Rectal smooth muscle tissue (tissue), 1 donor: Measurements from ENCODE around the gene CERS6.
"Not testable (repeated sequence)": the region's sequence is repeated elsewhere in the genome, so short reads cannot be mapped to it uniquely, and the experiment has no call there.

Experiments
- H3K27ac ChIP-seq: one replicate; pipeline ENCODE4 v1.7.0; 2013; ENCODE audit warnings: low read depth, low read length, inconsistent platforms
- H3K27me3 ChIP-seq: one replicate; pipeline ENCODE4 v1.7.0; 2013; ENCODE audit warnings: low read length; ENCODE audit not compliant: control insufficient read depth, insufficient read depth
- H3K36me3 ChIP-seq: one replicate; pipeline ENCODE4 v1.7.0; 2013; ENCODE audit warnings: low read length; ENCODE audit not compliant: control insufficient read depth, insufficient read depth
- H3K4me1 ChIP-seq: one replicate; pipeline ENCODE4 v1.7.0; 2013; ENCODE audit warnings: low read length; ENCODE audit not compliant: control insufficient read depth, insufficient read depth
- H3K4me3 ChIP-seq: one replicate; pipeline ENCODE4 v1.7.0; 2013; ENCODE audit warnings: low read length
- H3K9ac ChIP-seq: one replicate; pipeline ENCODE4 v1.7.0; 2013; ENCODE audit warnings: low read length

The CERS6 gene, protein sequence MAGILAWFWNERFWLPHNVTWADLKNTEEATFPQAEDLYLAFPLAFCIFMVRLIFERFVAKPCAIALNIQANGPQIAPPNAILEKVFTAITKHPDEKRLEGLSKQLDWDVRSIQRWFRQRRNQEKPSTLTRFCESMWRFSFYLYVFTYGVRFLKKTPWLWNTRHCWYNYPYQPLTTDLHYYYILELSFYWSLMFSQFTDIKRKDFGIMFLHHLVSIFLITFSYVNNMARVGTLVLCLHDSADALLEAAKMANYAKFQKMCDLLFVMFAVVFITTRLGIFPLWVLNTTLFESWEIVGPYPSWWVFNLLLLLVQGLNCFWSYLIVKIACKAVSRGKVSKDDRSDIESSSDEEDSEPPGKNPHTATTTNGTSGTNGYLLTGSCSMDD

DNA sequence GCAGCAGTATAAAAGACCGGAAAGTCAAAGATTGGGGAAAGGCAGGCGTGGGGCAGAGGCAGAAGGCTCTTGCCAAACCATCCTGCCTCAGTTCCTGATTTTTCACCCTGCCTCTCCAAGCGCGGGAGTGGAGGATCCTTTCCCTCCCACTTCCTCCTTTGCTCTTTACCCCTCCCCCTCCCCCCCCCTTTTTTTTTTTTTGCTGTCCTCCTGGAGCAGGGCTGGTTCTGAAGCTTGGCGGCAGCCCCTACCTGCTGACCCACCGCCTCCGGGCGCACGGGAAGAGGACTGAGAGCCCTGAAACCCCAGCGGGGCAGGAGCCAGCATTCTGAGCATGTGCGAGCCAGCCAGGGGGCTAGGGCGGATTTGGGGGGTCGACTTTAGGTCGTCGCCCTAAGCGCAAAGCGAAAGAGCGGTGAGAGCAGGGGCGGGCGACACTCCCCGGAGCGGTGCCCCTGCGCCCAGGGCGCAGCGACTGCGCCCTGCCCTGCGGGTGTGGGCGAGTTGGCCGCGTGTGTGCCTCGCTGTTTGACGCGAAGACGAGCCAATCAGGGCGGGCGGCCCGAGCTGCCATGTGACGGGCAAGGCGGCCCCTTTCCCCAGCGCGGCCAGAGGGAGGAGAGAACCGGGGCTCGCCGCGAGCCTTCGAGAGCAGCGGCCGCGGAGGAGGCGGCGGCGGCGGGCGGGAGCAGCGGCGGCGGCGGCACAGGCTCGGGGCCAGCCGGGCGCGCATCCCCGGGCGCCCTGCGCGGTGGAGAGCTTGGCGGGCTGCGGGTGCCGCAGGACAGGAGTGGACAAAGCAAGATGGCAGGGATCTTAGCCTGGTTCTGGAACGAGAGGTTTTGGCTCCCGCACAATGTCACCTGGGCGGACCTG, at the start of gene CERS6:
Gene CERS6, plus strand, starts transcription at position 628 of the 876 bp plus-strand sequence. Its CDS starts 177 bp downstream, at position 805.
- H3K4me1 ChIP-seq, result no peaks in the 10 kb centered on the region
- peak within 1 kb of the TSS; percentile 56 for H3K27ac ChIP-seq
- peak within 1 kb of the TSS; percentile 51 for H3K9ac ChIP-seq
- H3K27me3 ChIP-seq, result no peaks in the 10 kb centered on the region
- peak within 1 kb of the TSS; percentile 98 for H3K4me3 ChIP-seq
- H3K36me3 ChIP-seq, result no peaks in the 10 kb centered on the region

DNA sequence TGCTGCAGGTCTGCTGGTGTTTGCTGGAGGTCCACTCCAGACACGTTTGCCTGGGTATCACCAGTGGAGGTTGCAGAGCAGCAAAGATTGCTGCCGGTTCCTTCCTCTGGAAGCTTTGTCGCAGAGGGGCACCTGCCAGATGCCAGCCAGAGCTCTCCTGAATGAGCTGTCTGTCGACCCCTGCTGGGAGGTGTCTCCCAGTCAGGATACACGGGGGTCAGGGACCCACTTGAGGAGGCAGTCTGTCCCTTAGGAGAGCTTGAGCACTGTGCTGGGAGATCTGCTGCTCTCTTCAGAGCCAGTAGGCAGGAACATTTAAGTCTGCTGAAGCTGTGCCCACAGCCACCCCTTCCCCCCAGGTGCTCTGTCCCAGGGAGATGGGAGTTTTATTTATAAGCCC, 43.8 kb upstream of the CERS6 start:
- not testable (repeated sequence) for H3K27me3 ChIP-seq, H3K9ac ChIP-seq, H3K4me1 ChIP-seq, H3K4me3 ChIP-seq, H3K27ac ChIP-seq, H3K36me3 ChIP-seq

DNA sequence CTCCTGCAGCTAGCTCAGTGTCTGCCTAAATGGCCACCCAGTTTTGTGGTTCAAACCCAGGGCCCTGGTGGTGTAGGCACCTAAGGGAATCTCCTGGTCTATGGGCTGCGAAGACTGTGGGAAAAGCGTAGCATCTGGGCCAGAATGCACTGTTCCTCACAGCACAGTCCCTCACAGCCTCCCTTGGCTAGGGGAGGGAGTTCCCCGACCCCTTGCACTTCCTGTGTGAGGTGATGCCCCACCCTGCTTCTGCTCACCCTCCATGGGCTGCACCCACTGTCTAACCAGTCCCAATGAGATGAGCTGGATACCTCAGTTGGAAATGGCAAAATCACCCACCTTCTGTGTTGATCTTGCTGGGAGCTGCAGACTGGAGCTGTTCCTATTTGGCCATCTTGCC, 43.0 kb upstream of the CERS6 start:
- not testable (repeated sequence) for H3K4me3 ChIP-seq, H3K9ac ChIP-seq, H3K27me3 ChIP-seq, H3K27ac ChIP-seq, H3K36me3 ChIP-seq, H3K4me1 ChIP-seq

DNA sequence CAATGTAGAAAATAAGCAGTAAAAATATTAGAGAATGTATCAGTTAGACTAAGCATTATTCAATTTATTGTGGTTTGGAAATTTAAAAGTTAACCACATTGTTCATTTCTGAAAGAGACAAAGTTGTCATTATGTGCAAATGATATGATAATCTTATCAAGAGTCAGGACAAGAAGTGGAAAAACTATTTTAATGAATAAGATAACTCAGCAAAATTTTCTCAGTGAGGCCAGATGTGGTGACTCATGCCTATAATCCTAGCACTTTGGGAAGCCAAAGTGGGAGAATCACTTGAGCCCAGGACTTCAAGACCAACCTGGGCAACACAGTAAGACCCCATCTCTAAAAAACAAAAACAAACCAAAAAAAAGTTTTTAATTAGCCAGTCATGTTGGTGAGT, 39.5 kb upstream of the CERS6 start:
- no peaks in the 10 kb centered on the region for H3K36me3 ChIP-seq
- H3K27me3 ChIP-seq, result no peaks in the 10 kb centered on the region
- no peak overlapping the region for H3K9ac ChIP-seq
- no peak overlapping the region for H3K27ac ChIP-seq
- H3K4me1 ChIP-seq, result no peaks in the 10 kb centered on the region
- H3K4me3 ChIP-seq, result no peak overlapping the region

DNA sequence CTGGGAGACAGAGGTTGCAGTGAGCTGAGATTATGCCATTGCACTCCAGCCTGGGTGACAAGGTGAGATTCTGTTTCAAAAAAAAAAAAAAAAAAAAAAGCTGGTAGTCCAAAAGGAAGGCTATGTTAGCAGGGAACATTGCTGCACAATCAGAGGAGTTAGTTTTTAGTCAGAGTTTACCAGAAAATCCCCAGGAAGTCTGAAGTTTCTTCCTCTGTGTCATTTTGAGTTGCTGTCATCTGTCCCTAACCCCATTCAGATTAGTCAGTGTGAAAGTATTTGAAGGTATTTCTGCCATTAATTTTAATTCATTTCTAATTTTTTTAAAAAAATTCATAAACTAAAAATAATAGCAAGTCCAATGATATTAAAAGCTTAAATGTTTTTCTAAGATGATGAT, 33.5 kb upstream of the CERS6 start:
- no peak overlapping the region for H3K4me3 ChIP-seq
- no peak overlapping the region for H3K9ac ChIP-seq
- no peaks in the 10 kb centered on the region for H3K36me3 ChIP-seq
- no peak overlapping the region for H3K27ac ChIP-seq
- H3K4me1 ChIP-seq, result no peaks in the 10 kb centered on the region
- no peaks in the 10 kb centered on the region for H3K27me3 ChIP-seq

DNA sequence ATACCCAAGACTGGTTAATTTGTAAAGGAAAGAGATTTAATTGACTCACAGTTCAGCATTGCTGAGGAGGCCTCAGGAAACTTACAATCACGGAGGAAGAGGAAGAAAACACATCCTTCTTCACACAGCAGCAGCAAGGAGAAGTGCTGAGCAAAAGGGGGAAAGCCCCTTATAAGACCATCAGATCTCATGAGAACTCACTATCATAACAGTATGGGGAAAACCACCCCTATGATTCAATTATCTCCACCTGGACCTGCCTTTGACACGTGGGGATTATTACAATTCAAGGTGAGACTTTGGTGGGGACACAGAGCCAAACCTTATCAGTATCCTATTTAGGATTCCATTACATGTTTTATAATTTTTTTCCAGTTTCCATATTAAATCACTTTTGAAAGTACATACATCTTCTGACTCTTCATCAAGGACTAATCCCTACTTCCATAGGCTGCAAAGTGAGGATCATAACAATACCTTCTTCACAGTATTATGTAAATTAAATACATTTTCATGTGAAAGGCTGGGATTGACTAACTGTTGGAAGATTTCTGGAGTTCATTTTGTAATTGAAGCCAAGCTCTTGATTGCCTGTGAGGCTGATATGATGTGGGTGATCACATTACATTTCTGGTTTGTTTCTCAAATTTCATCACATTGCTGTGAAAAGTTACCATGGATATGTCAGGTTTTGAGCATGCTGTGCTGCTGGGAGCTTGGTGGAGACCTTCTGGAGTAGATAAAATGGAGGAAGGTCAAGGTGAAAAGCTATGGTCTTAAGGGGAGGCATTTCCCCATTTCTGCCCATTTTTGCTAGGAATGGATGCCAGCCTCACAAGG, 31.7 kb upstream of the CERS6 start:
- Histone ChIP-seq H3K36me3 (no peaks in the 10 kb centered on the region), H3K4me3 (no peak overlapping the region), H3K9ac (no peak overlapping the region), H3K27me3 (no peaks in the 10 kb centered on the region), H3K4me1 (no peaks in the 10 kb centered on the region), H3K27ac (no peak overlapping the region)

DNA sequence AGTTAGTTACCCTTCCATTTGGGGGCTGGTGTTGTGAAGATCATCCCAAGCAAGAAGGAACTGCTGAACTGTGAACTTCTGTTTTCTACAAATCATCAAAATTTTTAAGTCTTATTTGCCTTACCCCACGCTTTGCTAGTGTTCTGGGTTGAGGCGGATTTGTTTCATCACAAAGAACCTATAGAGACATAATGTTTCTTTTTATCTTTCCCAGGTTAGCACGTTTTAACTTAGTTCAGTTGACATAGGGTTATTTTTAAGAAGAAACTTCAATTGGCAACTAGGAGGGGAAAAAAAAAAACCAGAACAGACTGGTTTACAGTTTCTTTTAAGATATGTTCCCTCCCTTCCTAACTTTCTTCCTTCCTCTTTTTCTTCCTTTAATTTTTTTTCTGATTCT, 31.1 kb upstream of the CERS6 start:
- H3K27me3 ChIP-seq, result no peaks in the 10 kb centered on the region
- no peaks in the 10 kb centered on the region for H3K36me3 ChIP-seq
- H3K27ac ChIP-seq, result no peak overlapping the region
- no peak overlapping the region for H3K9ac ChIP-seq
- no peak overlapping the region for H3K4me3 ChIP-seq
- H3K4me1 ChIP-seq, result no peaks in the 10 kb centered on the region

DNA sequence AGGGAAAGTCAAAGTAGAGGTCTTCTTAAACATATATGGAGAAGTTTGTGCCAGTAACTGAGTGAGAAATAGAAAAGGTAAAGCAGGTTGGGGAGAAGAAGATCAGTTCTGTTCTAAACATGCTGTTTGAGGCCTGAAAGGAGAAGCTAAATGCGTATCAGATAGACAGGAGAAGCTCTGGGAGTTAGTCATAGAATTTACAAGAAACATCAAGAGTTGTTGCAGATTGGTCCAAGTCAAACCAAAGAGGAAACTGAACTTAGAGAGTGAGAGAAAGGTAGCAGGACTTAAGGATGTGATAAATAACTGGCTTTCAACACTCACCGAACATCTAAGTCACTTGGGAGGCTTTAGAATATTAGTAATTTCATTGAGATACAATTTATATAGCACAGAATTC, 29.2 kb upstream of the CERS6 start:
- Histone ChIP-seq H3K4me1 (no peaks in the 10 kb centered on the region), H3K9ac (no peak overlapping the region), H3K36me3 (no peaks in the 10 kb centered on the region), H3K27me3 (no peaks in the 10 kb centered on the region), H3K27ac (no peak overlapping the region), H3K4me3 (no peak overlapping the region)

DNA sequence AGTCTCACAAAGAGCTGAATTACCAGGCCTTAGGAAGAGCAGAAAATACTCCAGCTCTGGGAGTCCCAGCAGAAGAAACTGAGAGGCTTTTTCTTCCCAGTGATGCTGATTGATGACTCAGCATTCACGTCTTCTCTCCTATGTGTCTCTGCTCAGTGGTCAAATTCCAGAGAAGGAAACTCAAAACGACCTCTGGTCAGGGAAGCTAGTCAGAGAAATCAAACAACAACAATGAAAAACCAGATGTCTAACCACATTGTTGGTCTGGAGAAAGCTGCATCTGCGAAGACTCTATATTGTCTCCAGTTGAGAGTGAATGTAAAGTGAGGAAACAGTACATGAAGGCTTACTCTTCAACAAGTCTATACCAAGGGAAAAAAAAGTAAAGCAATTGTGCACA, 28.6 kb upstream of the CERS6 start:
- H3K9ac ChIP-seq, result no peak overlapping the region
- no peak overlapping the region for H3K27ac ChIP-seq
- H3K27me3 ChIP-seq, result no peaks in the 10 kb centered on the region
- no peaks in the 10 kb centered on the region for H3K36me3 ChIP-seq
- no peaks in the 10 kb centered on the region for H3K4me1 ChIP-seq
- no peak overlapping the region for H3K4me3 ChIP-seq

DNA sequence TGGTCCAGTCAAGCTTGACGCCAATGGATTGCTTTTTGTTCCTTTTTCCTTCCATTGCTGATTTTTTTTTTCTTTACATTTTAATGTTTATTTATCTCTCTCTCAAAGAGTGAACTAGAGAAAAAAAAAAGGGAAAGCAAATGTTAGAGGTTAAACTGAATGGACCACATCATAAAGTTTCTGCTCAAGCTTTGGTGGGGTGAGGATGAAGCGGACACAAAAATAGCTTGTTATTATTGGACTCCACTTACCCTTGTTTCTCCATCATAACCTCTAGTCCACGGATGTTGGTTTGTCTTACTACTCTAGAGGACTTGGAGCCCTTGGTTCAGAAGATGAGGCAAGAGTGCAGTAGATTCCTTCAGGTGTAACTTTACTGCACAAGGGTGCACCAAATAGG, 27.6 kb upstream of the CERS6 start:
- H3K36me3 ChIP-seq, result no peaks in the 10 kb centered on the region
- no peaks in the 10 kb centered on the region for H3K4me1 ChIP-seq
- H3K27me3 ChIP-seq, result no peaks in the 10 kb centered on the region
- H3K9ac ChIP-seq, result no peak overlapping the region
- H3K27ac ChIP-seq, result no peak overlapping the region
- no peak overlapping the region for H3K4me3 ChIP-seq

DNA sequence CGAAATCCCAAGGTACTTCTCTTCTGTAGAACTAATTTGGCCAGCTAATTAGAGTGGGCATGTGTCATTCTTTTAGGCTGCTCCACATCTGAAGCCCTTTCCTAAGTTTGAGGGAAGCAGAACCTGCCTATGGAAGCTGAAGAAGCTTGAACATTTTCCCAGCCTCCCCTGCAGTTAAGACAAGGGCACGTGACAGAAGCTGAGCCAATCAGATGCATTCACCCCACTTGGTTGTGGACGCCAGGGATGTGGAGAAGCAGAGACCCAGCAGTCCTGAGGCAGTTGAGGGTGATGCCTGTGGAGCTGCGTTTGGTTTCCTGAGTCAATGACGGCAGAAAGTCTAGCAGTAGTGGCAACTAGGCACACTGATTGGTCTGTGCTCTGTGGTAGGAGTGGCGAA, 26.1 kb upstream of the CERS6 start:
- Histone ChIP-seq H3K4me3 (no peak overlapping the region), H3K36me3 (no peaks in the 10 kb centered on the region), H3K4me1 (no peaks in the 10 kb centered on the region), H3K27me3 (no peaks in the 10 kb centered on the region), H3K9ac (no peak overlapping the region), H3K27ac (no peak overlapping the region)

DNA sequence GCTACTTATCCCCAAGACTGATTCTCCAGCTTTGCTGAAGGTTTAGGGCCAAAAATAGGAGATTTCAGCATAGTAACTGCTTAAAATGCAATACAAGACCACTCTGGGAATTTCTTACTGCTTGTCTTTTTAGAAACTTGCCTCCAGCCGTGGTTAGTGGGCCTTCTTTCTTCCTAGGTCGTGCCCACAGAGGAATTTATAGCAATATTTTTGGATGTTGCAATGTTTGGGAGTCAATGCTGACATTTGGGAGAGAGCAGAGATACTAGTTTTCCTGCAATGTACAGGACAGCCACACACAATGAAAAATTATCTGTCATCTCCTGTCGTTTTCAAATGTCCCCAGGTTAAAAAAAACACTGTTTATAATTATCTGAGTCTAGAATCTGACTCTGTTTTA, 25.6 kb upstream of the CERS6 start:
- no peak overlapping the region for H3K4me3 ChIP-seq
- no peaks in the 10 kb centered on the region for H3K36me3 ChIP-seq
- no peaks in the 10 kb centered on the region for H3K4me1 ChIP-seq
- no peak overlapping the region for H3K27ac ChIP-seq
- no peaks in the 10 kb centered on the region for H3K27me3 ChIP-seq
- no peak overlapping the region for H3K9ac ChIP-seq
